HG03135 (cell line): ENCODE results near the gene OR12D1.
"Not testable (repeated sequence)": the region's sequence is repeated elsewhere in the genome, so short reads cannot be mapped to it uniquely, and the experiment has no call there.

Source experiments
- ATAC-seq: cut with Tn5 transposase; IDR thresholded peaks from one replicate; pipeline ENCODE4 v1.9.1; 2021; ENCODE audit warnings: mild to moderate bottlenecking, moderate library complexity; ENCODE audit not compliant: unreplicated experiment

Gene OR12D1

GRCh38 chr6:29414588-29414987, at the start of gene OR12D1:
TSS of gene OR12D1 (plus strand) at chr6:29414928.
- ATAC-seq = no peak

- ATAC-seq = no peak
Measured at GRCh38 chr6:29368765-29369164, 46.0 kb upstream of the OR12D1 start, which contains the start of gene OR5V1. TSS of gene OR5V1 (minus strand) at chr6:29368865. CDS start at chr6:29356195, 12,670 bp downstream.

GRCh38 chr6:29375191-29375590, 39.5 kb upstream of the OR12D1 start, which contains the start of gene OR12D3:
TSS of gene OR12D3 (minus strand) at chr6:29375291. CDS start at chr6:29375287, 4 bp downstream.
- ATAC-seq = no peak

GRCh38 chr6:29376003-29376402, 38.7 kb upstream of the OR12D1 start:
- ATAC-seq = no peak

- no peak for ATAC-seq
Measured at GRCh38 chr6:29388533-29388932, 26.2 kb upstream of the OR12D1 start.

GRCh38 chr6:29395331-29395730, 19.4 kb upstream of the OR12D1 start, which contains the start of gene OR12D2:
TSS of gene OR12D2 (plus strand) at chr6:29395631. CDS start at chr6:29396700, 1,069 bp downstream.
- no peak for ATAC-seq

- no peak for ATAC-seq
Measured at GRCh38 chr6:29399525-29399924, 15.2 kb upstream of the OR12D1 start.

GRCh38 chr6:29403801-29404200, 10.9 kb upstream of the OR12D1 start:
- no peak for ATAC-seq

- ATAC-seq = no peak
Measured at GRCh38 chr6:29419516-29419915, 4.8 kb downstream of the OR12D1 start.

- ATAC-seq = no peak
Measured at GRCh38 chr6:29424168-29424567, 9.4 kb downstream of the OR12D1 start.

GRCh38 chr6:29424575-29424974, 9.8 kb downstream of the OR12D1 start:
- no peak for ATAC-seq

- ATAC-seq = no peak
Measured at GRCh38 chr6:29425075-29425474, 10.3 kb downstream of the OR12D1 start.

GRCh38 chr6:29426654-29427053, 11.9 kb downstream of the OR12D1 start:
- no peak for ATAC-seq

- not testable (repeated sequence) for ATAC-seq
Measured at GRCh38 chr6:29436730-29437129, 22.0 kb downstream of the OR12D1 start.

GRCh38 chr6:29439006-29439405, 24.3 kb downstream of the OR12D1 start, which contains the start of gene OR10C1:
TSS of gene OR10C1 (plus strand) at chr6:29439306. CDS start at chr6:29440016, 710 bp downstream.
- no peak for ATAC-seq

GRCh38 chr6:29442719-29443118, 28.0 kb downstream of the OR12D1 start:
- ATAC-seq = no peak

- not testable (repeated sequence) for ATAC-seq
Measured at GRCh38 chr6:29444031-29444430, 29.3 kb downstream of the OR12D1 start.

GRCh38 chr6:29447670-29448069, 32.9 kb downstream of the OR12D1 start:
- no peak for ATAC-seq

GRCh38 chr6:29451471-29452193, 36.9 kb downstream of the OR12D1 start:
- ATAC-seq = no peak

GRCh38 chr6:29456971-29457370, 42.2 kb downstream of the OR12D1 start, which contains the start of the genes OR11A1 and OR2H1:
TSS of gene OR11A1 (minus strand) at chr6:29457071. CDS start at chr6:29427641, 29,430 bp downstream.
TSS of gene OR2H1 (plus strand) at chr6:29457155. CDS start at chr6:29461770, 4,615 bp downstream.
- ATAC-seq = no peak

GRCh38 chr6:29461021-29461814, 46.5 kb downstream of the OR12D1 start:
- no peak for ATAC-seq
